ENCODE results near the gene SUCNR1. TPM values are rescaled to one million over a fixed set of nuclear protein-coding genes. Genes with fewer than 3 reads are reported as not detected.
"Not testable (repeated sequence)": the region's sequence is repeated elsewhere in the genome, so short reads cannot be mapped to it uniquely, and the experiment has no call there.

Gene SUCNR1
- total RNA-seq, 2 donors from 2014 or later: not detected

- Mint-ChIP-seq H3K9me3 (no peaks in the 10 kb centered on the region), H3K36me3 (peaks cover 0 to 5% of the 10 kb centered on the region in 2 donors), H3K27ac (no peak overlapping the region)
- no peak for ATAC-seq
- DNase-seq (ENCODE audit: low spot score in 2 of 2): no peak
Measured at GRCh38 chr3:151891721-151892120, 18.3 kb downstream of the SUCNR1 start.

GRCh38 chr3:151894219-151894618 lies 20.8 kb downstream of the SUCNR1 start:
- no peak for DNase-seq (ENCODE audit: low spot score in 2 of 2)
- H3K36me3 Mint-ChIP-seq: peaks cover 0 to 5% of the 10 kb centered on the region in 2 donors
- no peaks in the 10 kb centered on the region for H3K9me3 Mint-ChIP-seq
- no peak overlapping the region for H3K27ac Mint-ChIP-seq
- no peak for ATAC-seq

GRCh38 chr3:151895478-151896241 lies 22.2 kb downstream of the SUCNR1 start:
- DNase-seq (ENCODE audit: low spot score in 2 of 2): no peak
- no peak for ATAC-seq
- Mint-ChIP-seq H3K27ac (no peak overlapping the region), H3K9me3 (no peaks in the 10 kb centered on the region), H3K36me3 (peaks cover 0 to 1% of the 10 kb centered on the region in 2 donors)

- ATAC-seq: peak; percentile 76 to 94
- no peak overlapping the region for H3K27ac Mint-ChIP-seq
- no peaks in the 10 kb centered on the region for H3K9me3 Mint-ChIP-seq
- no peaks in the 10 kb centered on the region for H3K36me3 Mint-ChIP-seq
- DNase-seq (ENCODE audit: low spot score in 2 of 2): no peak
Measured at GRCh38 chr3:151896246-151897012, 23.0 kb downstream of the SUCNR1 start.

GRCh38 chr3:151898121-151898520 lies 24.7 kb downstream of the SUCNR1 start:
- not testable (repeated sequence) for DNase-seq (ENCODE audit: low spot score in 2 of 2); ATAC-seq; H3K27ac Mint-ChIP-seq; H3K9me3 Mint-ChIP-seq; H3K36me3 Mint-ChIP-seq

- H3K27ac Mint-ChIP-seq: peak overlapping the region in 1 of 2 donors; percentile 38
- H3K9me3 Mint-ChIP-seq; H3K36me3 Mint-ChIP-seq; DNase-seq (ENCODE audit: low spot score in 2 of 2); ATAC-seq: not testable (repeated sequence)
Measured at GRCh38 chr3:151898564-151899261, 25.3 kb downstream of the SUCNR1 start.

- ATAC-seq: no peak
- Mint-ChIP-seq H3K27ac (no peak overlapping the region), H3K36me3 (no peaks in the 10 kb centered on the region)
Measured at GRCh38 chr3:151899996-151900395, 26.6 kb downstream of the SUCNR1 start.

GRCh38 chr3:151900460-151900859 lies 27.0 kb downstream of the SUCNR1 start:
- ATAC-seq: no peak
- Mint-ChIP-seq H3K9me3 (no peaks in the 10 kb centered on the region), H3K27ac (no peak overlapping the region), H3K36me3 (no peaks in the 10 kb centered on the region)
- DNase-seq (ENCODE audit: low spot score in 2 of 2): no peak

More at GRCh38 chr3:151899996-151900395, 26.6 kb downstream of the SUCNR1 start:
- no peaks in the 10 kb centered on the region for H3K9me3 Mint-ChIP-seq
- DNase-seq (ENCODE audit: low spot score in 2 of 2): no peak

GRCh38 chr3:151900884-151901643 lies 27.6 kb downstream of the SUCNR1 start:
- Mint-ChIP-seq H3K36me3 (no peaks in the 10 kb centered on the region), H3K9me3 (no peaks in the 10 kb centered on the region), H3K27ac (no peak overlapping the region)
- DNase-seq (ENCODE audit: low spot score in 2 of 2) (no peak), ATAC-seq (no peak)

GRCh38 chr3:151901644-151902285 lies 28.3 kb downstream of the SUCNR1 start:
- no peak overlapping the region for H3K27ac Mint-ChIP-seq
- H3K9me3 Mint-ChIP-seq: no peaks in the 10 kb centered on the region
- no peak for ATAC-seq
- H3K36me3 Mint-ChIP-seq: no peaks in the 10 kb centered on the region
- no peak for DNase-seq (ENCODE audit: low spot score in 2 of 2)

GRCh38 chr3:151903501-151903991 lies 30.1 kb downstream of the SUCNR1 start:
- DNase-seq (ENCODE audit: low spot score in 2 of 2): no peak
- H3K27ac Mint-ChIP-seq: no peak overlapping the region
- H3K36me3 Mint-ChIP-seq: no peaks in the 10 kb centered on the region
- H3K9me3 Mint-ChIP-seq: no peaks in the 10 kb centered on the region
- ATAC-seq: no peak

- DNase-seq (ENCODE audit: low spot score in 2 of 2) (no peak), ATAC-seq (no peak)
- Mint-ChIP-seq H3K9me3 (no peaks in the 10 kb centered on the region), H3K36me3 (no peaks in the 10 kb centered on the region), H3K27ac (no peak overlapping the region)
Measured at GRCh38 chr3:151905647-151906046, 32.2 kb downstream of the SUCNR1 start.

GRCh38 chr3:151906751-151907150 lies 33.3 kb downstream of the SUCNR1 start:
- no peak for ATAC-seq
- no peak for DNase-seq (ENCODE audit: low spot score in 2 of 2)
- Mint-ChIP-seq H3K36me3 (peaks cover 0 to 2% of the 10 kb centered on the region in 2 donors), H3K9me3 (peaks cover 2 to 6% of the 10 kb centered on the region in 2 donors), H3K27ac (no peak overlapping the region)

- Mint-ChIP-seq H3K36me3 (peaks cover 0 to 4% of the 10 kb centered on the region in 2 donors), H3K9me3 (peaks cover 7 to 8% of the 10 kb centered on the region in 2 donors), H3K27ac (no peak overlapping the region)
- ATAC-seq: no peak
- DNase-seq (ENCODE audit: low spot score in 2 of 2): no peak
Measured at GRCh38 chr3:151908399-151908798, 35.0 kb downstream of the SUCNR1 start.

- H3K36me3 Mint-ChIP-seq: peaks cover 0 to 4% of the 10 kb centered on the region in 2 donors
- peaks cover 7 to 8% of the 10 kb centered on the region in 2 donors for H3K9me3 Mint-ChIP-seq
- DNase-seq (ENCODE audit: low spot score in 2 of 2) (no peak), ATAC-seq (no peak)
- no peak overlapping the region for H3K27ac Mint-ChIP-seq
Measured at GRCh38 chr3:151909681-151910405, 36.4 kb downstream of the SUCNR1 start.

All from activated naive CD4-positive, alpha-beta T cell treated with anti-CD3 and anti-CD28 coated beads, Interleukin-2, amount 50 U/mL, for 72 hours (primary cell).